Stomach (tissue), 4 donors: Measurements from ENCODE around the gene BIRC7.

Experiments
- EP300 ChIP-seq: sonication (generic); formaldehyde crosslinking; IDR thresholded peaks from one replicate; pipeline ENCODE4 v1.6.1; 2017; ENCODE audit warnings: antibody characterized with exemption
- POLR2AphosphoS5 ChIP-seq, 3 donors: sonication (generic); formaldehyde crosslinking; IDR thresholded peaks; one replicate each; pipeline ENCODE4 v1.6.1; 2016; ENCODE audit warnings: antibody characterized with exemption in 3 of 3
- TF ChIP-seq, protein P1 (sequence below), 7 experiments: fragments of 450-650 bp in 4 of 7; fragments of 200-600 bp in 3 of 7; sonication (generic) in 3 of 7; IDR thresholded peaks; one replicate each; pipeline ENCODE4 v1.5.1; 2016 to 2019; ENCODE audit warnings: antibody characterized with exemption in 7 of 7, control low read depth in 2 of 7, mild to moderate bottlenecking in 1 of 7

DNA sequence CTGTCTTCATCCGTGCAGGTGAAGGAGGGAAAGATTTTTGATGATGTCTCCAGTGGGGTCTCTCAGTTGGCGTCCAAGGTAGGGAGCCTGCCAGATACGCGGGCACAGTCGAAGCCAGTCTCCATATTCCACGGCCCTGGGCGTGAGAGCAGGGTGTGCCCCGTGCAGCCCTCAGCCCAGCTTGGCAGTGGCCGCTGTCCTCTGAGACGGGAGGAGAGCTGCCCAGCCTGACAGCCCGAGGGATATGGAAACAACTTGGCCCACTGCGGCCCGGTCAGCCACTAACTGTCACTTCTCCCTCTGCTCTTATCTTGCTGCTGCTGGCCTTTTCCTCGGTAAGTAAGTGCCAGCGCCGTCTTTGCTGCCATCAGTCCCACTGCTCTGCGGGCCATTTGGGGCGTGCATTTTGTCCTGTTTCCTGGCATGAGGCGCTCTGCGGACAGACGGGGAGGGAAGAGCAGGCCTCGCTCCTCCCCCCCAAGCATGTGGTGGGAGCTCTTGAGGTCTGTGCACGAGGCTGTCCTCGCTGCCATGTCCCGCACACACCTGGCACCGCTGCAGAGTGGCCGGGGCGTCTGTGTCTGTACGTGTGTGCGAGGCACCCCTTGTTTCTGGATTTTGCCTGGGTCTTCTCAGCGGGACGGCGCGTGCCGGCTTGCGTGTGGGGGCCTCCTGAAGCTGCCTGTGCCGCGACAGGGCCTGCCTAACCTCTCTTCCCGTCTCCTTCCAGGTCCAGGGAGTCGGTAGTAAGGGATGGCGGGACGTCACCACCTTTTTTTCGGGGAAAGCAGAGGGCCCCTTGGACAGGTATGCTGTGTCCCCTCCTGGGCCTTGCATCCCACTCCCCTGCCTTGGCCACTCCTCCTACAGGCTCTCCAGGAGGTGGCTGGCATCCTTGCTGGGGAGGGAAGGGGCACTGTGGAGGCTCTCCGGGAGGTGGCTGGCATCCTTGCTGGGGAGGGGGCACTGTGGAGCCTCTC lies 50.2 kb downstream of the BIRC7 start:
- TF ChIP-seq, protein P1, sequence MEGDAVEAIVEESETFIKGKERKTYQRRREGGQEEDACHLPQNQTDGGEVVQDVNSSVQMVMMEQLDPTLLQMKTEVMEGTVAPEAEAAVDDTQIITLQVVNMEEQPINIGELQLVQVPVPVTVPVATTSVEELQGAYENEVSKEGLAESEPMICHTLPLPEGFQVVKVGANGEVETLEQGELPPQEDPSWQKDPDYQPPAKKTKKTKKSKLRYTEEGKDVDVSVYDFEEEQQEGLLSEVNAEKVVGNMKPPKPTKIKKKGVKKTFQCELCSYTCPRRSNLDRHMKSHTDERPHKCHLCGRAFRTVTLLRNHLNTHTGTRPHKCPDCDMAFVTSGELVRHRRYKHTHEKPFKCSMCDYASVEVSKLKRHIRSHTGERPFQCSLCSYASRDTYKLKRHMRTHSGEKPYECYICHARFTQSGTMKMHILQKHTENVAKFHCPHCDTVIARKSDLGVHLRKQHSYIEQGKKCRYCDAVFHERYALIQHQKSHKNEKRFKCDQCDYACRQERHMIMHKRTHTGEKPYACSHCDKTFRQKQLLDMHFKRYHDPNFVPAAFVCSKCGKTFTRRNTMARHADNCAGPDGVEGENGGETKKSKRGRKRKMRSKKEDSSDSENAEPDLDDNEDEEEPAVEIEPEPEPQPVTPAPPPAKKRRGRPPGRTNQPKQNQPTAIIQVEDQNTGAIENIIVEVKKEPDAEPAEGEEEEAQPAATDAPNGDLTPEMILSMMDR (IDR thresholded peaks at IDR 0.05), result no peak
- TF ChIP-seq EP300 (no peak), POLR2AphosphoS5 (IDR thresholded peaks at IDR 0.05) (no peak)
